Activated effector memory CD4-positive, alpha-beta T cell treated with anti-CD3 and anti-CD28 coated beads, Interleukin-2, amount 50 U/mL, for 16 hours (primary cell): Measurements from ENCODE around the gene PNCK.

ENCODE experiments used
- DNase-seq: peaks from one replicate; pipeline ENCODE4 v3.0.0-alpha.2; 2020

PNCK gene

GRCh38 chrX:153657161-153657560 lies 16.5 kb downstream of the PNCK start:
- DNase-seq = no peak

- DNase-seq = no peak
These were observed 20.1 kb downstream of the PNCK start for GRCh38 chrX:153653556-153653955.

- DNase-seq = peak; percentile 6
These were observed 22.0 kb downstream of the PNCK start for GRCh38 chrX:153651540-153652079.

DNA sequence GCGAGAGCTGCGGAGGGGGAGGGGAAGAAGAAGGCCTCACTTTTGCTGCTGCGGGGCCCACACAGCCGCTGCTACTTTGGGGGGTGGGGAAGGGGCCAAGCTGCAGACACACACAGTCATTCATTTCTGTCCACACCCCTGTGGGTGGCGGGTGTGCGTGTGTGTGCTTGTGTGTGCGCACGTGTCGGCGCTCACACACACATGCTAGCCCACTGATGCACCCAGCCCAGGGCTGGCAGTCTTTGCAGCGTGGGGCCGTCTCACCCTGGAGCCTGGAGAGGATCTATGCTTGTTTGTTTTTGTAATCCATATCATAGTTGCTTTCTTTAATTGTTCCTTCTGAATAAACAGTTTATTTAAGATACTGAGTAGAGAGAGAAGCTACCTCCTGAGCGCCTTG lies 22.7 kb downstream of the PNCK start:
- peak; percentile 4 for DNase-seq

GRCh38 chrX:153649915-153650782 lies 23.5 kb downstream of the PNCK start:
- DNase-seq = peak; percentile 50

DNA sequence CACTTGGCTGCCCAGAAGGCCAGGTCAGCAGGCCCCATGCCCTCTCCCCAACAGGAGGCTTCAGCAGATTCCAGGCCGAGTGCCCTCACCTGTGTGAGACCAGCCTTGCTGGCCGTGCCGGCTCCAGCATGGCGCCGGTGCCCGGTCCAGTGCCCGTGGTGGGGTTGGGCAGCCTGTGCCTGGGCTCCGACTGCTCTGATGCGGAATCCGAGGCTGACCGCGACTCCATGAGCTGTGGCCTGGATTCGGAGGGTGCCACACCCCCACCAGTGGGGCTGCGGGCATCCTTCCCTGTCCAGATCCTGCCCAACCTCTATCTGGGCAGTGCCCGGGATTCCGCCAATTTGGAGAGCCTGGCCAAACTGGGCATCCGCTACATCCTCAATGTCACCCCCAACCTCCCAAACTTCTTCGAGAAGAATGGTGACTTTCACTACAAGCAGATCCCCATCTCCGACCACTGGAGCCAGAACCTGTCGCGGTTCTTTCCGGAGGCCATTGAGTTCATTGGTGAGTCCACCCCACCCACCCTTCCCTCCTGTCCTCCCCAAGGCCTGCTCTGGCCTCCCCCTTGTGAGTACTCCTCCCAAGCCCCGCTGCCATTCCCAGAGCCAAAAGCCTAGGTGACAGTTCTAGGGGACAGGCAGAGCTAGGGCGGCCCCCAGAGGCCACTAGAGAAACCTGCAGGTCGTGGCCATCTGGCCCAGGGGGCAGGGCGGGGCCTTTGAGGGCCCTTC lies 24.3 kb downstream of the PNCK start:
- peak; percentile 78 for DNase-seq

- peak; percentile 31 for DNase-seq
These were observed 25.0 kb downstream of the PNCK start for GRCh38 chrX:153648358-153649177.

DNA sequence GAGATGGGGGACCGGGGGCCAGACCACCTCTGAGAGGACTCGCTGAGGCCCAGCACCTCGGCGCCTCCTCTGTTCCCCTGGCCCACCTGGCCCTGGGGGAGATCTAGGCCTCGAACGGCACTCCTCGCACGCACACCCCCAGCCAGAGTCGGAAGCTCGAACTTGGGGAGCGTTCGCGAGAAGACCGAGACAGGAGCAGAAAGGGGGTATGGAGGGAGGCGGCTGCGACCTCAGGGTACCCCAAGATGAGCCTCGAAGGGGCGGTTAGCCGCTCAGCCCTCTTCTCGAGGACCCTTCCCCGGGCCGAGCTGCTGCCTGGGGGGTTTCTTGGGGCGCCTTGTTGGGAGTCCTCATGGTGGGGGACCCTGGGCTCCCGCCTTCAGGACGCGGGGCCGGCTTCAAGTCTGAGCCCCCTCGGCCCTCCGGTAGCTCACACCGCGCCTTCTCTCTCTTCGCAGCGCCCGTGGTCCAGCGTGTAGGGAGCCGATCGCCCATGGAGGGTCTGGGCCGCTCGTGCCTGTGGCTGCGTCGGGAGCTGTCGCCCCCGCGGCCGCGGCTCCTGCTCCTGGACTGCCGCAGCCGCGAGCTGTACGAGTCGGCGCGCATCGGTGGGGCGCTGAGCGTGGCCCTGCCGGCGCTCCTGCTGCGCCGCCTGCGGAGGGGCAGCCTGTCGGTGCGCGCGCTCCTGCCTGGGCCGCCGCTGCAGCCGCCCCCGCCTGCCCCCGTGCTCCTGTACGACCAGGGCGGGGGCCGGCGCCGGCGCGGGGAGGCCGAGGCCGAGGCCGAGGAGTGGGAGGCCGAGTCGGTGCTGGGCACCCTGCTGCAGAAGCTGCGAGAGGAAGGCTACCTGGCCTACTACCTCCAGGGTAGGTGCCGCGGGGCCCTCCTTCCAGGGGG lies 25.9 kb downstream of the PNCK start:
- DNase-seq = peak; percentile 45

- peak; percentile 62 for DNase-seq
These were observed 26.8 kb downstream of the PNCK start, which contains the start of gene DUSP9 for GRCh38 chrX:153646620-153647373. Gene DUSP9, plus strand, starts transcription at chrX:153647203. Its CDS starts 751 bp downstream, at chrX:153647954.

DNA sequence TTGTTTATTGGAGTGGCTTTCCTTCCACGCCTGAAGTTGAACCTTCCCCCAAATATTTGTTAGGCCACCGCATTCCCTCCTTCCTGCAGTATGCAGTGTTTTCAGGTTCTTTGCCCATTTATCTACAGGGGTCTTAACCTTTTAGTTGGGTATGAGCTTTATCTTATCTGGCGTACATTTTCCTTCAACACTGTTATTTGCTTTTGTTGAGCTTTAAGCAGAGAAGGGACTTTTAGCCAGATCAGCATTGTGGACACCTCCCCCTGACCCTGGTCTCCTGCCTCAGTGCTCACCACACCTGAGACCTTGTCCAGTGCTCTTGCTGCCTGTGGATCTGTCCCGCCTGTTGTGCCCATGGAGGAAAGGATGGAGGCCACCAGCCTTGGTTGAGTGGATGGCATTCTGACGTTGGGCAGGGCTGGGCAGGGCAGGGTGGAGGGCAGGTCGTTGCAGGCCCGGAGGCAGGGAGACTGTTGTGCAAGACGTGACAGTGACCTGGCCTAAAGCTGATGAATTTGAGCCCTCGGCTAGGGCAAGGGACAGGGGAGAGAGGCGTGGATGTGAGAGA lies 27.6 kb downstream of the PNCK start:
- DNase-seq = no peak

DNA sequence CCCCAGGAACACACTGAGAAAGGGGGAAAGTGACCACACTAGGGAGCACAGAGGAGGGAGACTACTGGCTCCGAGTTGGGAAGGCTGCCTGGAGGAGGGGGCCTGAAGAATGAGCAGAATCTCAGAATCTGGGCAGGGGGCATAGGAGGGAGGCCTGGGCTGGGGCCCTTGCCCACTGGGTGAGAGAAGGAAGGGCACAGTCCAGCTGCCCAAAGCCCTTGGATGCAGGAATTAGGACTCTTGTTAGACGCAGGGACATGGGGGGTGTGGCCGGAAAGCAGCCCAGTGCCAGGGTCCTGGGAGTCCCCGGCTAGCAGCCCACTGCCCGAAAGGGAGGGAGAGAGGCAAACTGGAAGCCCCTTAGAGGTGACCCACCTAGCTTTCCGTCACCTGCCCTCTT lies 28.5 kb downstream of the PNCK start:
- DNase-seq = no peak

GRCh38 chrX:153644356-153645125 lies 29.1 kb downstream of the PNCK start:
- no peak for DNase-seq

DNA sequence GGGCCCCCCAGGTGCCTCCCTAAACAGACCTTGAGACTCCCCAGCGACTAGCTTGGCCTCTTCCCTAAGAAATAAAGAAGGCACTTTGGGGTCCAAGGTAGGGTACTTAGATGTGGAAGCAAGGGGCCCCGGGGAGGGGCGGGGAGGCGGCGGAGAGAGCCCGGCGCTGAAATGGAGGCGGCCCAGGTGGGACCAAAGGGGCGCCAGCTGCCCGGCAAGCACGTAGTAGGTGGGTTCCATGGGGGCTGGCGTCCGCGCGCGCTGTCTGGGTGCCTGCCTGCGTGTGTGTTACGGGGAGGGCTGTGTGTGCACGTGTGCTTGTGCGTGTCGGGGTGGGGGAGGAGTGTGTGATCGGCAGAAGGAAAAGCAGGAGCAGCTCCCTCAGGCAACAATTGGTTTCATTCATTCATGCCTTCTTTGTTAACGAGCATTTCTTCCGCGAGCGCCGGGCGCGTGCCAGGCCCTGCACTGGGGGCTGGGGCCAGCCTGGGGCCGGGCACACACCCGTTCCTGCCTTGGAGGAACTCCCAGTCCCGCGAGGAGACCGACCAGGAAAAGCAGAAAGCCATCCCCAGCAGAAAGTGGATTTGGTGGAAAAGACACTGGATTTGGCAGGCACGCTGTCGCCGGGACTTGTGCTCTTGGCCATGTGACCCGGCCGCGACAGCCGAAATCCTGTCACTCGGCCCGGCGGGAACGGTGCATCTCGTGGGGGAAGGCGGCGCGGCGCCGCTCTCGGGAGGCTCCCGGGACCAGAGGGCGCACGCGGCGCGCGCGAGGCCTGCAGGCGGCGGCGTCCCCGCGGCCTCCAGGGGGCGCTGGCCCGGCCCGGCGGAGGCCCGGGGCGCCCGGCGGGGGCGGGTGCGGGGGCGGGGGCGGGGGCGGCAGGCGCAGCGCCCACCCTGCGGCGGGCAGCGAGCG lies 29.9 kb downstream of the PNCK start:
- DNase-seq = peak; percentile 65

DNA sequence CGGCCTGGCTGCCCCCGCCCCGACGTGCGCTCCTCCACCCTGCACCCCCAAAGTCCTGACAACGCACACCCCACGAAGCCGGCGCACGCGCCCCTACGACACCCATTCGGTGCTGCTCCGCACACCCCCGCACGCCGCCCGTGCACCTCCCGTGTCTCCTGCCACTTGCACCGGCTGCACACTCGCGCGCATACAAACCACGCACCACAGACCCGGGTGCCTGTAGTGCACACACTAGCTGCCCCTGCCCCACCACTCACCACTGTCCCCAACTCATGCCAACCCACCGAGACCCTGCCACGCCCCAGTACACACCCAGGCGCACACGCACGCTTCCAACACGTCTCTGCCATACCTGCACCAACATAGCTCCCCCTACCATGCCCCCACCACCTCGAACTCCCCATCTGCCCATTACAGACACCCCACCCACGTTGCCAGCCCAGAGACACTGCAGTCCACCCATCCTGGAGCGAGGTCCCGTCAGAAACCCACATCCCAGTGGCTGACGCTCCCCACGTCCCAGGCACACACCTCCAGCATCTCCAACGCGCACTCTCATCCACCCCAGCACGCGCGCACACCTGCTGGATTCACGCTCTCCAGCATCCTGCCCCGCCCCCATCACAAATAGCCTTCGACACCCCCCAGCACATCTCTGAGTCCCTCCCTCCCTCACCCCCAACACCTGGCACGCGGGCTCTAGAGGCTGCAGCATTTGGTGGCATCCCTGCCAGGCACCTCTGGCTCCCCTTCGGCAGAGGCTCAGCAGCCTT lies 30.8 kb downstream of the PNCK start:
- no peak for DNase-seq

- DNase-seq = no peak
These were observed 31.5 kb downstream of the PNCK start for GRCh38 chrX:153642051-153642654.

DNA sequence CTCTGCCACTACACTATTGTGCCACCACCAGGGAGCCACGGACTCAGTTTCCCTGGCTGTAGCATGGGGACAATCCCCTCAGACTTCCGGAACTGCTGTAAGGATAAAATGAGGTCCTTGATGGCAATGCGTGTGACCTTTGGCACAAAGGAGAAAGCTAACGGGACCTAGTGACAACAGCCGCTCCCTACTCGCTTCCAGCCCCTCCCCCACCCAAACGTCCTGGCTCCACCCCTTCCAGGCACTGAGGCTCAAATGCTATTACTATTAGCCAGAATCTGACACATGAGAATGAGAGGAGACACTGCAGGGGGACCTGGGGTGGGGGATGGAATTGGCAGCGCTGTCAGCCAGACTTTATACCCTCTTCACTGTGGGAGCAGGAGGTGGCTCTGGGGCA lies 32.0 kb downstream of the PNCK start:
- no peak for DNase-seq
